ENCODE results near the gene FBF1. TPM values are rescaled to one million over a fixed set of nuclear protein-coding genes. Genes with fewer than 3 reads are reported as not detected.

The FBF1 gene
- total and polyA plus RNA-seq, 9 of the 15 experiments (the other 6 are each of a cell fraction or from before 2014, with no cell fraction given) = 0.46 to 14.9 (median 7.5) TPM

- Histone ChIP-seq H3K4me1 (replicated peaks in 1 of 2; ENCODE audit: control insufficient read depth in 2 of 2, insufficient read depth in 2 of 2, low read length in 2 of 2) (peaks cover 0 to 16% of the 10 kb centered on the region in 2 experiments; a peak in 2 of 5 replicates), H3K9ac (ENCODE audit: insufficient read depth in 1 of 2, low read depth in 2 of 2, low read length in 2 of 2) (no peak overlapping the region), H3K79me2 (ENCODE audit: control insufficient read depth, insufficient read depth, low read length) (no peaks in the 10 kb centered on the region), H3K9me3 (replicated peaks; ENCODE audit: control insufficient read depth, insufficient read depth, low read depth, low read length) (no peaks in the 10 kb centered on the region), H3K27ac (ENCODE audit: extremely low read depth, low read depth, low read length) (no peak overlapping the region), H3K9me1 (ENCODE audit: control insufficient read depth, insufficient read depth, low read length) (peaks cover 5% of the 10 kb centered on the region), H4K20me1 (replicated peaks; ENCODE audit: control insufficient read depth, insufficient read depth, low read length) (no peaks in the 10 kb centered on the region), H3K4me3 (no peak overlapping the region), H3K36me3 (ENCODE audit: control insufficient read depth, insufficient read depth, low read length) (peaks cover 5% of the 10 kb centered on the region; the same call in 1 of the 3 replicates), H3K4me2 (ENCODE audit: insufficient read depth, low read length) (no peak overlapping the region), H2AFZ (ENCODE audit: low read depth, low read length) (no peak overlapping the region), H3K27me3 (ENCODE audit: control insufficient read depth in 2 of 2, insufficient read depth in 2 of 2, low read length in 2 of 2) (no peaks in the 10 kb centered on the region)
- no peak for ATAC-seq
- TF ChIP-seq, protein P1, sequence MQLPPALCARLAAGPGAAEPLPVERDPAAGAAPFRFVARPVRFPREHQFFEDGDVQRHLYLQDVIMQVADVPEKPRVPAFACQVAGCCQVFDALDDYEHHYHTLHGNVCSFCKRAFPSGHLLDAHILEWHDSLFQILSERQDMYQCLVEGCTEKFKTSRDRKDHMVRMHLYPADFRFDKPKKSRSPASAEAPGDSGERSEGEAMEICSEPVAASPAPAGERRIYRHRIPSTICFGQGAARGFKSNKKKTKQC (CRISPR knock-in tag; IDR thresholded peaks at IDR 0.05) = no peak
- TF ChIP-seq SNIP1 (IDR thresholded peaks at IDR 0.05; ENCODE audit: low read depth) (no peak), SMAD4 (CRISPR knock-in tag; conservative IDR thresholded peaks at IDR 0.05) (no peak), C11orf30 (IDR thresholded peaks at IDR 0.05; ENCODE audit: low read depth) (no peak), NONO (IDR thresholded peaks at IDR 0.05; ENCODE audit: low read depth in 2 of 2, low read length in 1 of 2) (no peak), RFX1 (IDR thresholded peaks at IDR 0.05) (no peak), RBM39 (optimal IDR thresholded peaks at IDR 0.05; ENCODE audit: low read depth, low read length) (no peak), ARID4B (CRISPR knock-in tag; IDR thresholded peaks at IDR 0.05) (no peak)
- peak; percentile 42 for FAIRE-seq
- 52% methylated on average over 4 of the region's 4 CpGs for WGBS (ENCODE audit: insufficient coverage, low coverage, missing lambda C conversion rate)
- ChIA-PET CTCF (ENCODE audit: low intra/inter-chr PET ratio) (interaction anchor here (0.6 kb wide), 1 partner anchor 276 kb away, joined by 3 read pairs; no protein-coding TSS in a partner anchor), POLR2A (interaction anchor here (0.9 to 1.5 kb wide), 5 partner anchors 9 to 146 kb away, joined by 3 to 6 read pairs (median 4); partner anchors contain the start of gene MRPL38)
- in situ Hi-C loops (cut with MboI) (no loop called here), intact Hi-C loops (cut with micrococcal nuclease) (no loop called here)
- BruUV-seq (replicated peaks) = no TSS peak
- DNase-seq (ENCODE audit: extremely low read depth in 1 of 4, low spot score in 3 of 4) = no peak
These were observed 14.4 kb downstream of the FBF1 start for GRCh38 chr17:75926456-75926855.
